HG03457 (cell line): ENCODE measurements around the gene GLI1.
A peak's percentile ranks its signal among the peaks of the same experiment; 100 is the strongest.

Source experiments
- ATAC-seq: cut with Tn5 transposase; IDR thresholded peaks from one replicate; pipeline ENCODE4 v1.9.1; 2021; ENCODE audit warnings: moderate number of reproducible peaks; ENCODE audit not compliant: unreplicated experiment

GLI1 gene

GRCh38 chr12:57518176-57518919 is 58.8 kb downstream of the GLI1 start:
- ATAC-seq, result no peak

GRCh38 chr12:57518920-57519795 is 59.6 kb downstream of the GLI1 start:
- no peak for ATAC-seq

- peak; percentile 3 for ATAC-seq
Measured at GRCh38 chr12:57519796-57520052, 60.1 kb downstream of the GLI1 start.

GRCh38 chr12:57520053-57520818 is 60.7 kb downstream of the GLI1 start, which contains the start of gene DDIT3:
TSS of gene DDIT3 (minus strand) at chr12:57520514. CDS start at chr12:57517406, 3,108 bp downstream.
- ATAC-seq, result peak; percentile 53

- ATAC-seq, result no peak
Measured at GRCh38 chr12:57521525-57522010, 62.0 kb downstream of the GLI1 start.
